ENCODE data around the gene CKS2.

The CKS2 gene

GRCh38 chr9:89350988-89351557 is 40.1 kb downstream of the CKS2 start:
- DNase-seq = no peak

GRCh38 chr9:89351584-89352300 is 40.7 kb downstream of the CKS2 start:
- DNase-seq = no peak

GRCh38 chr9:89352451-89352850 is 41.5 kb downstream of the CKS2 start:
- DNase-seq = no peak

- no peak for DNase-seq
These were observed 42.1 kb downstream of the CKS2 start for GRCh38 chr9:89352874-89353649.

GRCh38 chr9:89353989-89354388 is 43.0 kb downstream of the CKS2 start:
- DNase-seq = no peak

GRCh38 chr9:89354471-89354870 is 43.5 kb downstream of the CKS2 start:
- DNase-seq = no peak

- no peak for DNase-seq
These were observed 45.8 kb downstream of the CKS2 start for GRCh38 chr9:89356782-89357181.

GRCh38 chr9:89357331-89358197 is 46.6 kb downstream of the CKS2 start:
- DNase-seq = no peak

- no peak for DNase-seq
These were observed 47.5 kb downstream of the CKS2 start for GRCh38 chr9:89358376-89358916.

GRCh38 chr9:89358985-89359384 is 48.0 kb downstream of the CKS2 start:
- DNase-seq = no peak

- DNase-seq = no peak
These were observed 48.8 kb downstream of the CKS2 start for GRCh38 chr9:89359751-89360261.

GRCh38 chr9:89360465-89360864 is 49.5 kb downstream of the CKS2 start:
- no peak for DNase-seq

GRCh38 chr9:89361031-89361430 is 50.0 kb downstream of the CKS2 start:
- no peak for DNase-seq

- DNase-seq = no peak
These were observed 51.0 kb downstream of the CKS2 start for GRCh38 chr9:89361816-89362646.

- no peak for DNase-seq
These were observed 51.8 kb downstream of the CKS2 start for GRCh38 chr9:89362647-89363310.

- no peak for DNase-seq
These were observed 52.3 kb downstream of the CKS2 start for GRCh38 chr9:89363311-89363670.

- DNase-seq = no peak
These were observed 53.1 kb downstream of the CKS2 start for GRCh38 chr9:89363921-89364665.

GRCh38 chr9:89364666-89365531 is 53.9 kb downstream of the CKS2 start:
- no peak for DNase-seq

GRCh38 chr9:89365532-89365912 is 54.5 kb downstream of the CKS2 start:
- no peak for DNase-seq
